GM19468 (cell line): ENCODE data around the gene TYROBP.
"Not testable (repeated sequence)": the region's sequence is repeated elsewhere in the genome, so short reads cannot be mapped to it uniquely, and the experiment has no call there.

ENCODE experiments used
- ATAC-seq: cut with Tn5 transposase; IDR thresholded peaks from one replicate; pipeline ENCODE4 v1.9.1; 2021; ENCODE audit warnings: mild to moderate bottlenecking, moderate library complexity, moderate number of reproducible peaks; ENCODE audit not compliant: unreplicated experiment; ENCODE audit errors: extremely low read depth

TYROBP gene

GRCh38 chr19:35879068-35879467, 29.0 kb downstream of the TYROBP start:
- no peak for ATAC-seq

DNA sequence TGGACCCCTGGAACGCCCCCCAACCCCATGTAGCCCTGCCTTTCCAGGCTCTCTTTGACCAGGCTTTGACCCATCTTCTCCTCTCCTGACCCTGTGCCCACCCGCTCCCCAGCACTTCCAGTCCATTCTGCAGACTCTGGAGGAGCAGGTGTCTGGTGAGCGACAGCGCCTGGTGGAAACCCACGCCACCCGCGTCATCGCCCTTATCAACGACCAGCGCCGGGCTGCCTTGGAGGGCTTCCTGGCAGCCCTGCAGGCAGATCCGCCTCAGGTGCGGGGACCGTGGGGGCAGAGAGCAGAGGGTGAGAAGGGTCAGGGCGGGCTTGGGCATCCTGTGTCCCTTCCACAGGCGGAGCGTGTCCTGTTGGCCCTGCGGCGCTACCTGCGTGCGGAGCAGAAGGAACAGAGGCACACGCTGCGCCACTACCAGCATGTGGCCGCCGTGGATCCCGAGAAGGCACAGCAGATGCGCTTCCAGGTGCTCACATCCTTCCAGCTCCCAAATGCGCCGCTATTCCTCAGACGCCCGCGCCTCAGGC, 33.6 kb downstream of the TYROBP start:
- no peak for ATAC-seq

DNA sequence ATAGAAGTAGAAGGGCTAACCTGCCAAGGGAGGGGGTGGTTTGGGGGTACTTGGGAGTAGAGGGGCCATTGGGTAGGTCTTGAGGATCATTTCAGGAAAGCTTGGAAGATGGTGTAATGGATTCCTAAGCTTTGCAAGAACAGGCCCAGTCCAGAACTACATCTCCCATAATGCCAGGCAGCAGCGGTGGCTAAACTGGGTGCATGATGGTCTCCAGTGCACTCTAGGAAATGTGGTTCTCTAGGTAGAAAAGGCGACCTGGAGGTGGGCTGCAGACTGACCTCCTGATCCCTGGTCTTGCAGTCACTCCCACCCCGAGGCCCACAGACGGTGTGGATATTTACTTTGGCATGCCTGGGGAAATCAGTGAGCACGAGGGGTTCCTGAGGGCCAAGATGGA, 35.9 kb downstream of the TYROBP start:
- no peak for ATAC-seq

DNA sequence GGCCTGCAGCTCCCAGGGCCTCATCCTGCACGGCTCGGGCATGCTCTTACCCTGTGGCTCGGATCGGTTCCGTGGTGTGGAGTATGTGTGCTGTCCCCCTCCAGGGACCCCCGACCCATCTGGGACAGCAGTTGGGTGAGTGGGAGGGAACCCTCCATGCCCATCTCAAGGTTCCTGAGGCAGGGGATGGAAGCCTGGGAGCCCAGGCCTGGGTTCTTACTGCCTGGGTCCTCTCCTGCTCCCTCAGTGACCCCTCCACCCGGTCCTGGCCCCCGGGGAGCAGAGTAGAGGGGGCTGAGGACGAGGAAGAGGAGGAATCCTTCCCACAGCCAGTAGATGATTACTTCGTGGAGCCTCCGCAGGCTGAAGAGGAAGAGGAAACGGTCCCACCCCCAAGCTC, 36.5 kb downstream of the TYROBP start:
- no peak for ATAC-seq

GRCh38 chr19:35870798-35871197, 37.3 kb downstream of the TYROBP start:
- no peak for ATAC-seq

DNA sequence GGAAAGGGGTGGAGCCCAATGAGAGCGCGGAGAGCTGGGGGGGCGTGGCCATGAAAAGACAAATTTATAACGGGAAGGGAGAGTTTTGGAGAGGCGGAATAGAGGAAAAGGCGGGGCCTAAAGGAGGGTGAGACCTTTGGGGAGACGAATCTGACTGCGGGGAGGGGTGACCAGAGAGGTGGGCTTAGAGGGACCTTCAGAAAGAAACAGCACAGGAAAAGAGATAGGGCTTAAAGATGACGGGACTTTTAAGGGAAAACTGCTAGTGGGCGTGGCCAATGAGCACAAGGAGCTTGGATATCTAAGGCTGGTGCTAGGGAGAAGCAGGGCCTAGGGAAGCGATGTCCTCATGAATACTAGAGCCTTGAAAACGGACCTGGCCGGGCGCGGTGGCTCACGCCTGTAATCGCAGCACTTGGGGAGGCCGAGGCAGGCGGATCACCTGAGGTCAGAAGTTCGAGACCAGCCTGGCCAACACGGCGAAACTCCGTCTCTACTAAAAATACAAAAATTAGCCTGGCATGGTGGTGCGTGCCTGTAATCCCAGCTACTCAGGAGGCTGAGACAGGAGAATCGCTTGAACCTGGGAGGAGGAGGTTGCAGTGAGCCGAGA, 37.9 kb downstream of the TYROBP start:
- not testable (repeated sequence) for ATAC-seq

DNA sequence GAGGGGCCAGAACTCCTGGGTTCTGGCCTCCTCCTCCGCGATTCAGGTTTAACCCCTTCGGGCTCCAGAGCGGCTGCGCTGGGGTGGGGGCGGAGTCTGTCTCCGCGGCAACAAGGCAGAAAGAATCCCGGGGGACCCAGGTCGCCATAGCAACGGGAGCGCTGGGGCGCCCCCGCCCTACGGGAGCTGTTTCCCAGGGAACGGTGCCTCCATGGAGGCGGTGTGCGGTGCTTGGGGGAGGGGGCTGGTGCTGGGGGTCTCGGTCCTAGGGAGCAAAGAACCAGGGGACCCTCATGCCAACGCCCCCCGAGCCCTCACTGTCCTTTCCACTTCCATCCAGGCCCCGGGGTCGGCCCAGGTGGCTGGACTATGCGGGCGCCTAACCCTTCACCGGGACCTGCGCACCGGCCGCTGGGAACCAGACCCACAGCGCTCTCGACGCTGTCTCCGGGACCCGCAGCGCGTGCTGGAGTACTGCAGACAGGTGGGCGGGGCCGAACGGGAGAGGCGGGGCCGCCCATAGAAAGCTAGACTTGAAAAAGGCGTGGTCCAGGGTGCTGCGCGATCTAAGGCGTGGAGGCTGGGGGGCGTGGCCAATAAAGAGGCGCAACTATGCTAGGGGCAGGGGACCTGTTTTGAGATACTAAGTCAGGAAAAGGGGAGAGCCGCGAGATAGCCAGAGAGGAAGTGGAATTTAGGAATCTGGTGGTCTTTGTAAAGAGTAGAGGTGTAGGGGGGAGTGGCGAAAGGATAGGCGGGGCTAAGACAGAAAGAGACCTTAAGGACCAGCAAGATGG, 38.6 kb downstream of the TYROBP start:
- no peak for ATAC-seq

GRCh38 chr19:35868823-35869326, 39.2 kb downstream of the TYROBP start:
- ATAC-seq, result no peak

DNA sequence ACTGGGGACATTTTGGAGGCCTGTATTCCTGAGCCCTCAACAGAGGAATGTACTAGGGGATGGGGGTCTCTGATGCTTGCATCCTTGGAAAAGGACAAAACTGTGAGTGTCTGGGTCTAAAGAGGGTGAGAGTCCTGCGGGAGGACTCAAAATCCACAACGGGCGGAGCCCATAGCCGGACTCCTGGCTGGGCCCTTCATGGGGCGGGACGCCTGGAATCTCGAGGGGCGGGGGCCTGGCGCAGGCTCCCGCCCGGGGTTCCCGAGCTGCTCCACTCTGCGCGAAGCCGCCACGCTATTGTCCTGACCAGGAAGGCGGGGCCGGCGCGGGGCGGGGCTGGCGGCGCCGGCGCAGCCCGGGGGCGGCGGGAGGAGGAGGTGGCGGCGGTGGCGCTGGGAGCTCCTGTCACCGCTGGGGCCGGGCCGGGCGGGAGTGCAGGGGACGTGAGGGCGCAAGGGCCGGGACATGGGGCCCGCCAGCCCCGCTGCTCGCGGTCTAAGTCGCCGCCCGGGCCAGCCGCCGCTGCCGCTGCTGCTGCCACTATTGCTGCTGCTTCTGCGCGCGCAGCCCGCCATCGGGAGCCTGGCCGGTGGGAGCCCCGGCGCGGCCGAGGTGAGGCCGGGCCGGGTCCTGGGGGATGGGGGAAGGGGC, 39.8 kb downstream of the TYROBP start, which contains the start of gene APLP1:
Gene APLP1 (plus strand): TSS at position 403 of the 651 bp plus-strand sequence. CDS start 63 bp downstream, at position 466.
- no peak for ATAC-seq

- no peak for ATAC-seq
These were observed 45.1 kb downstream of the TYROBP start for GRCh38 chr19:35863018-35863417.

GRCh38 chr19:35862528-35862927, 45.6 kb downstream of the TYROBP start:
- no peak for ATAC-seq

DNA sequence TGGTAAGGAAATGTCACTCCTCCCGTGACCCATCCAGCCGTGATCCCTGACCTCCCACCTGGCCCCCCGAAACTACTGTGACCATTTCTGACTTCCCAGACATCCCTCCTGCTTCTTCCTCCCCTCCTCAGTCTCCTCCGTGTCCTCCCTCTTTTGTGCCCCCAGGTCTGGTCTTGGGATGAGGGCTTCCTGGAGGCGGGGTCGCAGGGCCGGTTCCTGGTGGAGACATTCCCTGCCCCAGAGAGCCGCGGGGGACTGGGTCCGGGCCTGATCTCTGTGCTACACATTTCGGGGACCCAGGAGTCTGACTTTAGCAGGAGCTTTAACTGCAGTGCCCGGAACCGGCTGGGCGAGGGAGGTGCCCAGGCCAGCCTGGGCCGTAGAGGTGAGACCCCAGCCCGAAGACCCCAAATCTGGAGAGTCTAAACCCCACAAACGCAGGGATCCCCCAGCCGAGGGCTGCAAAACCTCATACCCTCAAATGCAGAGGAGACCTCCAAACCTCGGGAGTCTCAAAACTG, 46.4 kb downstream of the TYROBP start:
- ATAC-seq, result no peak

DNA sequence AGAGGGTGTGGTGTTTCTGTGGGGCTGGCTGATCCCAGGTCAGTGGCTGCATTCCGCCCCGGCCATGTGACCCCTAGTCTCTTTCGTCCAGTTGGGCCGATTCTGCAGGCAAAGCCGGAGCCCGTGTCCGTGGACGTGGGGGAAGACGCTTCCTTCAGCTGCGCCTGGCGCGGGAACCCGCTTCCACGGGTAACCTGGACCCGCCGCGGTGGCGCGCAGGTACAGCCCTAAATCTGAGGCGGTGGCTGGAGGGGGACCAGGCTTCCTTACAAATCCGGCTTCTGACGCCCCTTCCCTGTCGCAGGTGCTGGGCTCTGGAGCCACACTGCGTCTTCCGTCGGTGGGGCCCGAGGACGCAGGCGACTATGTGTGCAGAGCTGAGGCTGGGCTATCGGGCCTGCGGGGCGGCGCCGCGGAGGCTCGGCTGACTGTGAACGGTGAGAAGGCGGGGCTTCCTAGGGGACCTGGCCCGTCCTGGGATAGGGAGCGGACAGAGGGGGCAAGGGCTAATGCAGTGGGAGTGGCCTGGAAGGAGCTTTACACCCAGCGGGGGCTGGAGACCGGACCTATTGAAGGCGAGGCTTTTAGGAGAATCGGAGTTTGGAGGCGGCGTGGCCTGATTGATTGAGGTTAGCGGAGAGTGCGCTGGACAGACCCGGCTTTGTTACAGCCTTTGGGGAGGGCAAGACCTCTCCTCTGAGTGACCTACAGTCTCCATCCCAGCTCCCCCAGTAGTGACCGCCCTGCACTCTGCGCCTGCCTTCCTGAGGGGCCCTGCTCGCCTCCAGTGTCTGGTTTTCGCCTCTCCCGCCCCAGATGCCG, 47.1 kb downstream of the TYROBP start:
- no peak for ATAC-seq

DNA sequence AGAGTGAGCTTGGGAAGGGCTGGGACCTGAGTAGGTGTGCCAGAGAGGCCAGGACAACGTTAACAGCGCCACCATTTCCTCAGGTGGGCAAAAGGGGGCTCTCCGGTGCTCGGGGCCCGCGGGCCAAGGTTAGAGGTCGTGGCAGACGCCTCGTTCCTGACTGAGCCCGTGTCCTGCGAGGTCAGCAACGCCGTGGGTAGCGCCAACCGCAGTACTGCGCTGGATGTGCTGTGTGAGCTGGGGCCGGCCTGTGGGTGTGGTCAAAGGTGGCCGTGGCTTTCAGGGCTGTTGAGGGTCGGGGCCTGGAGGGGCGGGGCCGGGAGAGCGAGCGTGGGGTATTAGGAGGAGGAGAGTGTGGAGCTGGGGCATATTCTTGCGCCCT, 47.7 kb downstream of the TYROBP start:
- no peak for ATAC-seq

GRCh38 chr19:35859414-35859813, 48.7 kb downstream of the TYROBP start:
- ATAC-seq, result no peak

- no peak for ATAC-seq
These were observed 49.8 kb downstream of the TYROBP start for GRCh38 chr19:35858311-35858710.

GRCh38 chr19:35856546-35857149, 51.4 kb downstream of the TYROBP start, which contains the start of gene KIRREL2:
TSS of gene KIRREL2 (plus strand) at chr19:35856911. CDS start at chr19:35857120, 209 bp downstream.
- ATAC-seq, result no peak
